Frontal cortex (tissue), 4 donors: ENCODE data around the gene SYNE2. TPM values are rescaled to one million over a fixed set of nuclear protein-coding genes. Genes with fewer than 3 reads are reported as not detected.

Source experiments
- DNase-seq, 2 donors: peaks; one replicate each; pipeline ENCODE4 v3.0.0; 2012; ENCODE audit warnings: low spot score in 2 of 2
- FAIRE-seq: peaks from 2 replicates; lab custom pipeline; 2012; peaks lifted over from hg19 to GRCh38; lab: Jason Lieb, UNC
- total RNA-seq: library from RNA; depleted of rRNA; stranded (reverse); fragments of >200 nt; gene quantifications from one replicate; pipeline ENCODE4 v1.2.3, GENCODE V29; 2014
- donor health status: control.
- donor health status: control.
- donor health status: control.

The SYNE2 gene
- total RNA-seq, 1 donor from 2014 or later, result 109 TPM

GRCh38 chr14:64060199-64060545 is 207.4 kb downstream of the SYNE2 start:
- DNase-seq, result no peak
- no peak for FAIRE-seq

DNA sequence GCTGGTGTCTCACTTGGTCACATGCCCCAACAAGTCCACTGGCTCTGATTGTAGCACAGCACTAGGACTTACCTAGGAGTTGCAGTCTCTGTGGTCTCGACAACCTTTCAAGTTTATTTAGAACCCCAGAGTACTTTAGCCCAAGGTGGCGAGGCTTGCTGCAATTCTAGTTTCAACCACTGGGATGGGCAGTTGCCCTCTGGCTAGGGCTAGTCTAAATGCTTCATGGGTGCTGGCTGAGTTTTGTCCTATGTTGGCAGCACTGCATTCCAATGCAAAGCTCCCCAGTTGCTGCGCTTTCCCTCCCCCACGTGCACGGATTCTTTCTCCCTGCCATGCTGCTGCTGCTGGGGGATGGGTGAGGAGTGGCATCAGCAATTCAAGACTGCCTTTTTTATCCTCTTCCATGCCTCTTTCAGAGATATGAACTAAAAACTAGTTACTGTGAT is 207.9 kb downstream of the SYNE2 start:
- FAIRE-seq (no peak), DNase-seq (no peak)

DNA sequence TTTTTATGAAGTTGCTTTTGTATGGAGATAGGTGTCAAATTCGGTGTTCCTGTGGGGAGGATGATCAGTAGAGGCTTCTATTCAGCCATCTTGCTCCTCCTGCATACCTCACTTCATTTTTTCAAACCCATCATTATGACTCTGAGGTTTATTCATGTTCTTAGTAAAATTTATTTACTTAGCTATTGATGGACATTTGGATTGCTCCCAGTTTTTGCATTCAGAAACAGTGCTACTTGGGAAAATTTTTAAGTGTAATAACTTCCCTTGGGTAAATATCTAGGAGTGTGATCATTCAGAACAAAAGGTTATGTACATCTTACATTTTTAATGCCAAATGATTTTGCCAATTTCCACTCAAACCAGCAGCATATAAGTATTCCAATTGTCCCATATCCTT is 208.3 kb downstream of the SYNE2 start:
- no peak for DNase-seq
- no peak for FAIRE-seq

DNA sequence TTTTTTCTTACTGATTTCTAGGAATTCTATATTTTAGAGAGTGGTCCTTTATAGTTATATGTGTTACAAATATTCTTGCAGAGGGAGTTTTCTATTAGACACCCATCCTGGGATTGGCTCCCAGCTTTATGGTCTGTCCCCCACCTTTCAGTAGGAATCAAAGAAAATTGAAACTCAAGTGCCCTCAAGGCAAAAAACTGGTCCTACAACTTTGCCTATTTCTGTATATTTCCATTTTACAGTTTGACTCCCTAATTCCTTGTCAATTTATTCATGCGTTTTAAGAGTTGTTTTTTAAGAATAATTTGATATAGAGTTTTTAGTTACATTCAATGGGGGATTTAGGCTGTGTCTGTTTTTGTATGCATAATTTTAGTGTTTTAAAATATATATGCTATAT is 208.9 kb downstream of the SYNE2 start:
- FAIRE-seq (no peak), DNase-seq (no peak)

- FAIRE-seq (no peak), DNase-seq (no peak)
These were observed 209.7 kb downstream of the SYNE2 start for GRCh38 chr14:64062381-64063115.

DNA sequence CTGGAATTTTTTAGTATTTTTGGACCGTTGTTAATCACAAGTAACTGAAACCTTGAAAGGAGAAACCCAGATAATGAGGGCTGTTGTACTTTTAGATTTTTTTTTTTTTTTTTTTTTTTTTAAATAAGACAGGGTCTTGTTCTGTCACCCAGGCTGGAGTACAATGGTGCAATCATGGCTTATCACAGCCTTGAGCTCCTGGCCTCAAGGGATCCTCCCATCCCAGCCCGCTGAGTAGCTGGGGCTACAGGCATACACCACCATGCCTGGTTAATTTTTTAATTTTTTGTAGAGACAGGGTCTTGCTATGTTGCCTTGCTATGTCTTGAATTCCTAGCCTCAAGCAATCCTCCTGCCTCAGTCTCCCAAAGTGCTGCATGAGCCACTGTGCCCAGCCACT is 211.6 kb downstream of the SYNE2 start:
- DNase-seq (no peak), FAIRE-seq (no peak)

- FAIRE-seq (no peak), DNase-seq (no peak)
These were observed 217.0 kb downstream of the SYNE2 start for GRCh38 chr14:64069634-64070359.

DNA sequence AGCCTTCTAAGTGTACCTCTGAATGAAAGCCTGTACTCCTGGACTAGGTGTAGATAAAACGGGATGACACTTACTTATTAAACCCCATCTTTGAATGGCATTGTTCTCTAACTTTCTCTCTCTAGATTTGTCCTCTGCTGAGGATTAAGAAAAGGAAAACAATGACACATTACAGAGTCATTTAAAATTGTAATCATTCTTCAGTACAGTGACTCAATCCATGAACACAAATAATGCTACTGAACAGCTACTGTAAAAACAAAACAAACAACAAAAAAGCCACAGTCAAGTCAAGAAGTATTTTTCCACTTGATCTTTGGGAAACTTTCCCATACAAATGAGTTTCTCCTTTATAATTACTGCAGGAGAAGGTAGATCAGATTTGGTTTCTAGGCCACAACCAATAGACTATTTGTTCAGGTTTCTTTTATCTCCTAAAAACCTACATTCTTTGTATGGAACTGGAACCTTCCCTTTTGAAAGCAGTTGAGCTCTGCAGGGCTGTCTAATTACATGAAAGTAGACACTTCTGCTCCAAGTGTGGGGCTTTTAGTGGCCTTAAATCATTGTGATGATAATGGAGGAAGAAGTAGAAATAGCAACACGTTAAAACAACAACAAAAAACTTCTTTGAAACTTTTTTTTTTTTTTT is 222.3 kb downstream of the SYNE2 start:
- no peak for FAIRE-seq

GRCh38 chr14:64075613-64076005 is 222.8 kb downstream of the SYNE2 start:
- DNase-seq (no peak), FAIRE-seq (no peak)

More for the DNA sequence above, 222.3 kb downstream of the SYNE2 start:
- DNase-seq, result no peak

- FAIRE-seq (no peak), DNase-seq (no peak)
These were observed 227.6 kb downstream of the SYNE2 start for GRCh38 chr14:64080452-64080851.

- FAIRE-seq (no peak), DNase-seq (no peak)
These were observed 228.5 kb downstream of the SYNE2 start for GRCh38 chr14:64081174-64081746.

DNA sequence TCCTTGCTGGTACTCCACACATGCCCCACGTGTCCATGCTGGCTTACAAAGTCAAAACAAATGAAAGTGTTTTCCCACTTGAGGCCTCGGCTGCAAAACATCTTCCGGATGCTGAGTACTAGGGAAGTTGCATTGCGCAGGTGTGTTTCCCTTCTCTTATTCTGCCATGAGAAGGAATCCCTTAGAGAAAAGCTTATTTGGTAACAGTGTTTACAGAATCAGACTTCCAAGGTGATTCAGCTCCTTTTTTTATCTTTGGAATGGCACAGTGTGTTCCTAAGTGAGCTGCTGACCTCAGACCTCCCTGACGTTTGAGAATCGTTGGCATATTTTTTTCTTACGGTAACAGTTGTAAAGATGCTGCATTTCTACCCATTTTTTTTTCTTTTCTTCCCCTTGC is 230.0 kb downstream of the SYNE2 start:
- no peak for FAIRE-seq
- DNase-seq, result no peak

- no peak for DNase-seq
- no peak for FAIRE-seq
These were observed 235.8 kb downstream of the SYNE2 start for GRCh38 chr14:64088647-64088964.

GRCh38 chr14:64089920-64090319 is 237.1 kb downstream of the SYNE2 start:
- FAIRE-seq, result no peak
- DNase-seq, result no peak

GRCh38 chr14:64091217-64091616 is 238.4 kb downstream of the SYNE2 start:
- FAIRE-seq (no peak), DNase-seq (no peak)

DNA sequence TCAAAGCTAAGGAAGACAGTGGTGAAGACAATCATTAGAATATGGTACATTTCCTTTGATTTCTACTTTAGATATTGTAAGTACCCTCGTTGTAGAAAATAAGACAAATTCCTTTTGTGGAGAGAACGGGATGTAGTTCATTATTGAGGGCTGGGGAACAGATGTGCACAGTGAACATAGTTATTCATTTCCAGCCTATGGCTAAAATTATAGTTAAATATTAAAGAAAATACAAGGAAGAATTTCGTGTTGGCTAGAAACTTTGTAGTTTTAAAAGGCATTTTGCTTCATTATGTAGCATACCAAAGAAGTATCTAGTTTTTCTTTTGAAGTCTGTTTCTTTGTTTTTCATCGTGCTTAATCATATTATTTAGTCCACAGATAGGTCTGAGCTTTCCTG is 239.5 kb downstream of the SYNE2 start:
- no peak for FAIRE-seq
- no peak for DNase-seq

- DNase-seq (no peak), FAIRE-seq (no peak)
These were observed 240.1 kb downstream of the SYNE2 start for GRCh38 chr14:64092940-64093339.

DNA sequence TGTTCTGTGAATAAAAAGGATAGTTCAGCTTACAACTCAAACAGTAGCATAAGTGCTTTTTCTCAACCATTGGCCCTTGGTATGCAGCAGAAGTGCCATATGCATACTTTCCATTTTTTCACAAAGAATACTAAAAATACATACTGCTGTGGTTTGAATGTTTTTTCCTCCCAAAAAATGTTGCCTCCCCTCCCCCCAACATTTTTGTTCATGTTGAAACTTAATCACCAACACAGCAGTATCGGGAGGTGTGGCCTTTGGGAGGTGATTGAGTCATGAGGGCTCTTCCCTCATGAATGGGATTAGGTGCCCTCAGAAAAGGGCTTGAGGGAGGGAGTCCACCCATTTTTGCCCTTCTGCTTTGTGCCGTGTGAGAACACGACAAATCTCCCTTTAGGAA is 242.8 kb downstream of the SYNE2 start:
- DNase-seq, result no peak
- FAIRE-seq, result no peak

- no peak for DNase-seq
- FAIRE-seq, result no peak
These were observed 245.3 kb downstream of the SYNE2 start for GRCh38 chr14:64098120-64098519.

DNA sequence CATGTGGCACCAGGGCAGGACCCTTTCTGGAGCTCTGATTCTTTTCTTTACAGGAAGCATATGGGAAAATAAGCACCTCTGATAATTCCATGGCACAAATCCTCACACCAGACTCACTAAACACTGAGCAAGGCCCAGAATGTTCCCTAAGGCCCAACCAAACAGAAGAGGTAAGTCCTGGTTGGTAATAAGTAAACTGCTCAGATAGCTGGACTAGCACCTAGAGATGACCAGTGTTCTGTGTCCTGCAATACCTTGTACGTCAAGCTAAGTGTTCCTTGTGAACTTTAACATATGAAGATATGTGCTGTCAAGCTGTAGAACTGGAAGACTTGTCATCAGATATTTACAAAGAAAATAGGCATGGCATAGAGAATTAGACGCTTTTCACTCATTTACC is 254.6 kb downstream of the SYNE2 start:
- FAIRE-seq (no peak), DNase-seq (no peak)
